Heart left ventricle (tissue), 13 donors: ENCODE measurements around the gene FTL.

Experiments used
- POLR2A ChIP-seq, 2 donors: fragments of 450-650 bp; IDR thresholded peaks; one replicate each; pipeline ENCODE4 v1.6.1; 2017; ENCODE audit warnings: antibody characterized with exemption in 2 of 2, mild to moderate bottlenecking in 2 of 2, moderate library complexity in 2 of 2
- TF ChIP-seq, protein P1 (sequence below), 12 donors: fragments of 200-600 bp; sonication (generic) in 4 of 12; IDR thresholded peaks; one replicate each; pipeline versions ENCODE4 v1.5.0 to v1.8.0; 2018 to 2022; ENCODE audit warnings: antibody characterized with exemption in 12 of 12, mild to moderate bottlenecking in 5 of 12
- donor health status: ischemic (EF 13 %, LVEDD 7.1; RV severe dilation, severe dysfunction).
- donor health status: DM: no; HTN: yes; CAD: no.
- donor health status: DM: no; HTN: no; CAD: no.
- donor health status: ischemic (EF 25% LVEDD 6.9; RV normal size, moderate dysfunction).
- donor health status: ischemic (EF 25% LVEDD 5.7; RV mildly dilated, moderate dysfunction).
- donor health status: ischemic (EF 35%, LVEDD 5.7; RV mildly dilated, moderate dysfunction).
- donor health status: nonischemic (EF 11% LVEDD 7.7; RV severe dilation, severe dysfunction).
- donor health status: DM: yes; HTN: yes; CAD: no.
- donor health status: PGD.
- donor health status: ischemic (EF 29% LVEDD 5.4; RV normal size, mild dysfunction).
- donor health status: nonischemic (EF 23%, LVEDD 6.1; RV moderate dilation, normal function).

DNA sequence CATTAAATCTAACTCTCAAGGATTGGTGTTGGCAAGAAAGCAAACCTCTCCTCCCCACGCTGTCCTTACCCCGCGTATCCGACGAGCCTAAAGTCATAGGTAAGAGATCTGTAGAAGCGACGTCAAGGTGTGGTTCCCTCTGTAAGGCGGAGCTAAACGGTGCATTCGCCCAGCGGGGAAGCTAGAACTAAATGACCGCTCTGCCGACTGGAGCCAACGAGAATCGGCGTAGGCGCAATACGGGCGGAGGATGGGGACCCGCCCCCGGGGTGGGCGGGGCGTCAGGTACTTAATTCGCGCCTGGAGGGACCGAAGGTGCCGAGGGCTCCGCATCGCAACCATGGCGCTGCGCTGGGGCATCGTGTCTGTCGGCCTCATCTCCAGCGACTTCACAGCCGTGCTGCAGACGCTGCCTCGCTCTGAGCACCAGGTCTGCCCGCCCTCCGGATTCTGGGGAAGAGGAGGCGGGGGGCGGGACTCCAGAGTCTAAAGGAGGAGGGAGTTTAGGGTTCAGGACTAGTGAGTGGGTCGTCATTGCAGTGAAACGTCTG lies 31.7 kb upstream of the FTL start, which contains the start of gene DHDH:
- peak in 1 of 2 donors; percentile 16 for TF ChIP-seq POLR2A (IDR thresholded peaks at IDR 0.05)
- TF ChIP-seq, protein P1, sequence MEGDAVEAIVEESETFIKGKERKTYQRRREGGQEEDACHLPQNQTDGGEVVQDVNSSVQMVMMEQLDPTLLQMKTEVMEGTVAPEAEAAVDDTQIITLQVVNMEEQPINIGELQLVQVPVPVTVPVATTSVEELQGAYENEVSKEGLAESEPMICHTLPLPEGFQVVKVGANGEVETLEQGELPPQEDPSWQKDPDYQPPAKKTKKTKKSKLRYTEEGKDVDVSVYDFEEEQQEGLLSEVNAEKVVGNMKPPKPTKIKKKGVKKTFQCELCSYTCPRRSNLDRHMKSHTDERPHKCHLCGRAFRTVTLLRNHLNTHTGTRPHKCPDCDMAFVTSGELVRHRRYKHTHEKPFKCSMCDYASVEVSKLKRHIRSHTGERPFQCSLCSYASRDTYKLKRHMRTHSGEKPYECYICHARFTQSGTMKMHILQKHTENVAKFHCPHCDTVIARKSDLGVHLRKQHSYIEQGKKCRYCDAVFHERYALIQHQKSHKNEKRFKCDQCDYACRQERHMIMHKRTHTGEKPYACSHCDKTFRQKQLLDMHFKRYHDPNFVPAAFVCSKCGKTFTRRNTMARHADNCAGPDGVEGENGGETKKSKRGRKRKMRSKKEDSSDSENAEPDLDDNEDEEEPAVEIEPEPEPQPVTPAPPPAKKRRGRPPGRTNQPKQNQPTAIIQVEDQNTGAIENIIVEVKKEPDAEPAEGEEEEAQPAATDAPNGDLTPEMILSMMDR (IDR thresholded peaks at IDR 0.05), result no peak
